ENCODE data around the gene NDUFB7. TPM values are rescaled to one million over a fixed set of nuclear protein-coding genes. Genes with fewer than 3 reads are reported as not detected.
"Not testable (repeated sequence)": the region's sequence is repeated elsewhere in the genome, so short reads cannot be mapped to it uniquely, and the experiment has no call there.

NDUFB7 gene
- total RNA-seq, 2 donors from 2014 or later: 60.7 to 62.5 TPM

- Mint-ChIP-seq H3K36me3 (ENCODE audit: low read depth) (no peaks in the 10 kb centered on the region), H3K27me3 (no peaks in the 10 kb centered on the region), H3K27ac (peak overlapping the region; percentile 83), H3K4me3 (peak overlapping the region; percentile 77), H3K4me1 (peaks cover 32% of the 10 kb centered on the region)
- H3K9me3 ChIP-seq (ENCODE audit: control insufficient read depth, low read length, poor library complexity, severe bottlenecking): no peaks in the 10 kb centered on the region
- ATAC-seq (no peak), DNase-seq (no peak)
Measured at GRCh38 chr19:14555918-14556661, 15.8 kb downstream of the NDUFB7 start.

- Mint-ChIP-seq H3K27ac (peak overlapping the region; percentile 76), H3K36me3 (ENCODE audit: low read depth) (no peaks in the 10 kb centered on the region), H3K4me1 (peaks cover 37% of the 10 kb centered on the region), H3K4me3 (peak overlapping the region; percentile 52), H3K27me3 (no peaks in the 10 kb centered on the region)
- DNase-seq (no peak), ATAC-seq (no peak)
- no peaks in the 10 kb centered on the region for H3K9me3 ChIP-seq (ENCODE audit: control insufficient read depth, low read length, poor library complexity, severe bottlenecking)
Measured at GRCh38 chr19:14554382-14554812, 17.5 kb downstream of the NDUFB7 start.

DNA sequence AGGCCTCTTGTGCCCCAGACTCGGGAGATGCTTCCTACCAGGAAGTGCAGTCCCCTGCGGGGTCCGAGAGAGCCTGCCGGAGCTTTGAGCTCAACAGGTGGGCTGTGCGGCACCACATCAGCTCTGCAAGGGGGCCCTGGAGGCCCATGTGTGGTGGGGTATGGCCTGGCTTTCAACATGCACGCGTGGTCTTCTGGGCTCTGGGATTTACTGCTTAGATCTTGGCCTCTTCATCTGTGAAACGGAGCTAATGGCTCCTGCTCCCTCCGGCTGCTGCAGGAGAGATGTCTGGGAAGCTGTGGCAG is 18.0 kb downstream of the NDUFB7 start:
- Mint-ChIP-seq H3K27me3 (no peaks in the 10 kb centered on the region), H3K4me1 (peaks cover 37% of the 10 kb centered on the region)

DNA sequence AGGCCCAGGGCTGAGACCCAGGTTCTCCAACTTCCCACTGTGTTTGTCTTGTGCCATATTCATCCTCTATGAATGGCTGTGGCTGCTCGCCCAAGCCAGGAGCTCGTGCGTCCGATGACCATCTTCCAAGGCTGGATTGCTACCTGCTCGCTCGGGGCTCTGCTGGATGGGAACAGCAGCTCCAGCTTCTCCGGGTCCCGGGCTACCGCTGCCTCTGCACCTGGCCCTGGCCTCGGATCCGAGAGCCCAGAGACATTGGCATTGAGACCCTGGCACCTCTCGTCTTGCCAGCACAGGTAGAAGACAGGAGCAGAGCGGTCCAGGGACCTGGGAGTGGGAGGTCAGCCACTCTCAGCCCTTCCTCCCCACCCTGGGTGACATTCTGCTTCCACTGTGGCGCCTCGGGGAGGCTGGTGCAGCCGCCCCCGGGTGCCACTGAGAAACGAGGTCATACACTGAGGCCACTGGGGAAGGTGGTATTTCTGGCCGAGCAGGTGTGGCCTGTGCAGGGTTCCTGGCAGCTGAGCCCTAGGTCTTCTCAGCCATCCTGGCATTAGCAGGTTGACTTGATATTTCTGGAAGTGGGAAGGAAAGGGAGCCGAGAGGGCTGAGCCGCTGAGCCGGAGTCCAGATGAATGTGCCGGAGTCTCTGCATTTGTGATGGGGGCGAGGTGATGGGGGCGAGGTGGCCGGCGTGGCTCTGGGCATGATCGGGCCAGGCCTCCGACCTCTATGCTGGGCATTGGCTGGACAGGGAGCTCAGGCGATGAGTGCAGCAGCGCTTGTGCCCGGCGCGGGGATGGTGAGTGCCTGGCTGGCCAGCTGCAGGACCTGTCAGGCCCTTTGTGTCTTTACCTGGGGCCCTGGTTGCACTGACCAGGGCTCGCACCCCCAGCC is 18.6 kb downstream of the NDUFB7 start:
- no peak for ATAC-seq
- peaks cover 39% of the 10 kb centered on the region for H3K4me1 Mint-ChIP-seq
- no peaks in the 10 kb centered on the region for H3K9me3 ChIP-seq (ENCODE audit: control insufficient read depth, low read length, poor library complexity, severe bottlenecking)
- no peak for DNase-seq
- no peaks in the 10 kb centered on the region for H3K27me3 Mint-ChIP-seq
- no peaks in the 10 kb centered on the region for H3K36me3 Mint-ChIP-seq (ENCODE audit: low read depth)
- H3K27ac Mint-ChIP-seq: peak overlapping the region; percentile 92
- no peak overlapping the region for H3K4me3 Mint-ChIP-seq

More for the DNA sequence above, 18.0 kb downstream of the NDUFB7 start:
- Mint-ChIP-seq H3K4me3 (no peak overlapping the region), H3K36me3 (ENCODE audit: low read depth) (no peaks in the 10 kb centered on the region), H3K27ac (no peak overlapping the region)
- no peak for DNase-seq
- no peaks in the 10 kb centered on the region for H3K9me3 ChIP-seq (ENCODE audit: control insufficient read depth, low read length, poor library complexity, severe bottlenecking)
- ATAC-seq: no peak

DNA sequence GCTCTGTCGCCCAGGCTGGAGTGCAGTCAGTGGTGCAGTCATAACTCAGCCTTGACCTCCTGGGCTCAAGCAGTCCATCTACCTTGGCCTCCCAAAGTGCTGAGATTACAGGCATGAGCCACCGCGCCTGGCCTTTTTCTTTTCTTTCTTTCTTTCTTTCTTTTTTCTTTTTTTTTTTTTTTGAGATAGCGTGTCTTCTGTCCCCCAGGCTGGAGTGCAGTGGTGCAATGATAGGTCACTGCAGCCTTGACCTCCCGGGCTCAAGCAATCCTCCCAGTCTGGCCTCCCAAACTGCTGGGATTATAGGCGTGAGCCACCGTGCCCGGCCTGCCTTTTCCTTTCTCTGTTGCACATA is 19.9 kb downstream of the NDUFB7 start:
- not testable (repeated sequence) for DNase-seq; ATAC-seq; H3K27me3 Mint-ChIP-seq; H3K9me3 ChIP-seq (ENCODE audit: control insufficient read depth, low read length, poor library complexity, severe bottlenecking); H3K36me3 Mint-ChIP-seq (ENCODE audit: low read depth)
- peaks cover 40% of the 10 kb centered on the region for H3K4me1 Mint-ChIP-seq
- H3K4me3 Mint-ChIP-seq: peak overlapping the region; percentile 70
- H3K27ac Mint-ChIP-seq: peak overlapping the region; percentile 92

GRCh38 chr19:14551134-14552005 is 20.5 kb downstream of the NDUFB7 start:
- H3K4me3 Mint-ChIP-seq: peak overlapping the region; percentile 70
- H3K9me3 ChIP-seq (ENCODE audit: control insufficient read depth, low read length, poor library complexity, severe bottlenecking); H3K36me3 Mint-ChIP-seq (ENCODE audit: low read depth); H3K27me3 Mint-ChIP-seq: not testable (repeated sequence)
- DNase-seq: peak; percentile 51 to 70 (median 61)
- peak overlapping the region; percentile 92 for H3K27ac Mint-ChIP-seq
- H3K4me1 Mint-ChIP-seq: peaks cover 35% of the 10 kb centered on the region
- peak; percentile 99 for ATAC-seq

GRCh38 chr19:14550201-14550754 is 21.6 kb downstream of the NDUFB7 start:
- no peaks in the 10 kb centered on the region for H3K36me3 Mint-ChIP-seq (ENCODE audit: low read depth)
- H3K27me3 Mint-ChIP-seq: no peaks in the 10 kb centered on the region
- no peak overlapping the region for H3K4me3 Mint-ChIP-seq
- DNase-seq: no peak
- H3K9me3 ChIP-seq (ENCODE audit: control insufficient read depth, low read length, poor library complexity, severe bottlenecking): no peaks in the 10 kb centered on the region
- H3K27ac Mint-ChIP-seq: peak overlapping the region; percentile 59
- no peak for ATAC-seq
- peaks cover 28% of the 10 kb centered on the region for H3K4me1 Mint-ChIP-seq

DNA sequence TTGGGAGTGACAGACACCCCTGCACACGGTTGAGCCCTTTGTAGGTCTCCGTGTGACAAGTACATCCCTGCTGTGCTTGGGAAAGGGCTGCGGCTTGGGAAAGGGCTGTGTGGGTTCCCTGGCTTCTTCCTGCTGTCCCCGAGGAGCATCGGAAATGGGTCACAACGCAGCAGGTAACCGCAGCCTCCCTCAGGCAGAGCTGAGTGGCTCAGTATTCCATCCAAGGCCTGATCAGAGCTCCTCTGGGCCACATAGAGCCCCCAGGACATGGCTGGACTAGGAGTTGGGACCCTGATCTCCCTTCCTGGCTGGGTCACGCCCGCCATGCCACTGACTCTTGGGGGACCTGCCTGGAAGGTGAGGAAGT is 26.2 kb downstream of the NDUFB7 start:
- Mint-ChIP-seq H3K4me1 (peaks cover 21% of the 10 kb centered on the region), H3K36me3 (ENCODE audit: low read depth) (no peaks in the 10 kb centered on the region), H3K4me3 (no peak overlapping the region), H3K27me3 (no peaks in the 10 kb centered on the region), H3K27ac (peak overlapping the region; percentile 16)
- ATAC-seq: no peak
- no peaks in the 10 kb centered on the region for H3K9me3 ChIP-seq (ENCODE audit: control insufficient read depth, low read length, poor library complexity, severe bottlenecking)
- DNase-seq: no peak

DNA sequence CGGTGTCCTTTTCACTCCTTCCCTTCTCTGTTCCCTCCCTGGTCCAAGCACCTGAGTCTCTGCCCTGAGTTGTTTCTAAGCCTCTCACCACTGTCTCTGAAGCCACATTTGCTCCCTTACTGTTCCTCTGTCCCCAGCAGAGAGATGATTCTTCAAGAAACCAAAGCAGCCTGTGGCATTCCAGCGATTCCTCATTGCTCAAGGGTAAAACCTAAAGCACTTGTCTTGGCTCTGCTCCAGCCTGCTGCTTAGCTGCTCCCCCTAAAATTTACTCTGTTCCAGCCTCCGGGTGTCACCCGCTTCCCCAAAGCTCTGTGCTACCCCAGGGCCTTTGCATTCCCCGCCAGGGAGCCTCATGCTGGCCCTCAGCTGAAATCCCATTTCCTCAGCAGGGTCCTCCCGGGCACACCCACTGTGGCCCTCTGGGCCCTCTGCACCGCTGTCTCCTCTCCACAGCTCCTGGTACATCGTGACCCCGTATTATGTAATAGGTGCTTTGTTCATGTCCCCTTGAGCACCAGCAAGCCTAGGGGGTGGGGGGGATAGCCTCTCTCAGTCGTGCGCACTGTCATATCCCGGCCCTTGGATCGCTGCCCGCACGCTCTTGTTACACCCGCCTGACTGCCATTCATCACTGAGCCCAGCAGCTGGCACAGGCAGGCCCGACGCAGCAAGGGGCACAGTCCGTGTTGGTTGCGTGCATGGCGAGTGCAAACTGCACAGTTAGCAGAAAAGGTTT is 26.7 kb downstream of the NDUFB7 start:
- no peaks in the 10 kb centered on the region for H3K36me3 Mint-ChIP-seq (ENCODE audit: low read depth)
- peak overlapping the region; percentile 16 for H3K27ac Mint-ChIP-seq
- H3K4me1 Mint-ChIP-seq: peaks cover 18% of the 10 kb centered on the region
- H3K4me3 Mint-ChIP-seq: no peak overlapping the region
- ATAC-seq (no peak), DNase-seq (no peak)
- H3K9me3 ChIP-seq (ENCODE audit: control insufficient read depth, low read length, poor library complexity, severe bottlenecking): no peaks in the 10 kb centered on the region
- no peaks in the 10 kb centered on the region for H3K27me3 Mint-ChIP-seq

GRCh38 chr19:14544047-14544446 is 27.8 kb downstream of the NDUFB7 start:
- Mint-ChIP-seq H3K4me1 (peaks cover 14% of the 10 kb centered on the region), H3K27me3 (no peaks in the 10 kb centered on the region), H3K36me3 (ENCODE audit: low read depth) (no peaks in the 10 kb centered on the region), H3K4me3 (no peak overlapping the region), H3K27ac (peak overlapping the region; percentile 16)
- no peaks in the 10 kb centered on the region for H3K9me3 ChIP-seq (ENCODE audit: control insufficient read depth, low read length, poor library complexity, severe bottlenecking)
- DNase-seq (no peak), ATAC-seq (no peak)

GRCh38 chr19:14542711-14543328 is 29.0 kb downstream of the NDUFB7 start:
- no peaks in the 10 kb centered on the region for H3K27me3 Mint-ChIP-seq
- H3K4me1 Mint-ChIP-seq: peaks cover 9% of the 10 kb centered on the region
- H3K27ac Mint-ChIP-seq: no peak overlapping the region

GRCh38 chr19:14541979-14542378 is 29.9 kb downstream of the NDUFB7 start:
- not testable (repeated sequence) for H3K4me1 Mint-ChIP-seq; H3K4me3 Mint-ChIP-seq; H3K9me3 ChIP-seq (ENCODE audit: control insufficient read depth, low read length, poor library complexity, severe bottlenecking); ATAC-seq; DNase-seq; H3K36me3 Mint-ChIP-seq (ENCODE audit: low read depth); H3K27me3 Mint-ChIP-seq; H3K27ac Mint-ChIP-seq

More at GRCh38 chr19:14542711-14543328, 29.0 kb downstream of the NDUFB7 start:
- H3K36me3 Mint-ChIP-seq (ENCODE audit: low read depth): no peaks in the 10 kb centered on the region
- no peaks in the 10 kb centered on the region for H3K9me3 ChIP-seq (ENCODE audit: control insufficient read depth, low read length, poor library complexity, severe bottlenecking)
- no peak overlapping the region for H3K4me3 Mint-ChIP-seq
- ATAC-seq: no peak
- DNase-seq: no peak
